Tibial nerve (tissue), 4 donors: Measurements from ENCODE around the gene PRMT1.

ENCODE experiments used
- EP300 ChIP-seq, 2 donors: sonication (generic); formaldehyde crosslinking; IDR thresholded peaks; one replicate each; pipeline ENCODE4 v1.6.1; 2017; ENCODE audit warnings: antibody characterized with exemption in 2 of 2, mild to moderate bottlenecking in 1 of 2
- TF ChIP-seq, protein P1 (sequence below), 5 experiments: fragments of 200-600 bp in 3 of 5; fragments of 450-650 bp in 2 of 5; sonication (generic) in 3 of 5; IDR thresholded peaks; one replicate each; pipeline ENCODE4 v1.5.1; 2016 to 2019; ENCODE audit warnings: antibody characterized with exemption in 5 of 5, mild to moderate bottlenecking in 3 of 5, moderate library complexity in 2 of 5

DNA sequence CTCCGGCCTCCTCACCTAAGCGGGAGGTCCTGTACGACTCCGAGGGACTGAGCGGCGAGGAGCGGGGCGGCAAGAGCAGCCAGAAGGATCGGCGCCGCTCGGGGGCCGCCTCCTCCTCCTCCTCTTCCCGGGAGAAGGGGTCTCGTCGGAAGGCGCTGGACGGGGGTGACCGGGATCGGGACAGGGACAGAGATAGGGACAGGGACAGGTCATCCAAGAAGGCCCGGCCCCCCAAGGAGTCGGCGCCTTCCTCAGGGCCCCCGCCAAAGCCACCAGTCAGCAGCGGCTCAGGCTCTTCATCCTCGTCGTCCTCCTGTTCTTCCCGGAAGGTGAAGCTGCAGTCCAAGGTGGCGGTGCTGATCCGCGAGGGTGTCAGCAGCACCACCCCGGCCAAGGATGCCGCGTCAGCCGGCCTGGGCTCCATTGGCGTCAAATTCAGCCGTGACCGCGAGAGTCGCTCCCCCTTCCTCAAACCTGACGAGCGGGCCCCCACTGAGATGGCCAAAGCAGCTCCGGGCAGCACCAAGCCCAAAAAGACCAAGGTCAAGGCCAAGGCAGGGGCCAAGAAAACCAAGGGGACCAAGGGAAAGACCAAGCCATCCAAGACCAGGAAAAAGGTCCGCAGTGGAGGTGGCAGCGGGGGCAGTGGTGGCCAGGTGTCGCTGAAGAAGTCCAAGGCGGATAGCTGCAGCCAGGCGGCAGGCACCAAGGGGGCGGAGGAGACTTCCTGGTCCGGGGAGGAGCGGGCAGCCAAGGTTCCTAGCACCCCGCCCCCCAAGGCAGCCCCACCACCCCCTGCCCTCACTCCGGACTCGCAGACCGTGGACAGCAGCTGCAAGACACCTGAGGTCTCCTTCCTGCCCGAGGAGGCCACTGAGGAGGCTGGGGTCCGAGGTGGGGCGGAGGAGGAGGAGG, 24.3 kb upstream of the PRMT1 start:
- TF ChIP-seq, protein P1, sequence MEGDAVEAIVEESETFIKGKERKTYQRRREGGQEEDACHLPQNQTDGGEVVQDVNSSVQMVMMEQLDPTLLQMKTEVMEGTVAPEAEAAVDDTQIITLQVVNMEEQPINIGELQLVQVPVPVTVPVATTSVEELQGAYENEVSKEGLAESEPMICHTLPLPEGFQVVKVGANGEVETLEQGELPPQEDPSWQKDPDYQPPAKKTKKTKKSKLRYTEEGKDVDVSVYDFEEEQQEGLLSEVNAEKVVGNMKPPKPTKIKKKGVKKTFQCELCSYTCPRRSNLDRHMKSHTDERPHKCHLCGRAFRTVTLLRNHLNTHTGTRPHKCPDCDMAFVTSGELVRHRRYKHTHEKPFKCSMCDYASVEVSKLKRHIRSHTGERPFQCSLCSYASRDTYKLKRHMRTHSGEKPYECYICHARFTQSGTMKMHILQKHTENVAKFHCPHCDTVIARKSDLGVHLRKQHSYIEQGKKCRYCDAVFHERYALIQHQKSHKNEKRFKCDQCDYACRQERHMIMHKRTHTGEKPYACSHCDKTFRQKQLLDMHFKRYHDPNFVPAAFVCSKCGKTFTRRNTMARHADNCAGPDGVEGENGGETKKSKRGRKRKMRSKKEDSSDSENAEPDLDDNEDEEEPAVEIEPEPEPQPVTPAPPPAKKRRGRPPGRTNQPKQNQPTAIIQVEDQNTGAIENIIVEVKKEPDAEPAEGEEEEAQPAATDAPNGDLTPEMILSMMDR (IDR thresholded peaks at IDR 0.05) = no peak
- no peak for TF ChIP-seq EP300 (IDR thresholded peaks at IDR 0.05)
